ENCODE measurements around the gene AGTRAP.

AGTRAP gene

GRCh38 chr1:11707621-11708276, 28.2 kb upstream of the AGTRAP start:
- DNase-seq, result peak; percentile 67

GRCh38 chr1:11708554-11709350, 27.2 kb upstream of the AGTRAP start:
- DNase-seq, result no peak

- DNase-seq, result no peak
Measured at GRCh38 chr1:11711490-11711889, 24.4 kb upstream of the AGTRAP start.

- DNase-seq, result no peak
Measured at GRCh38 chr1:11712285-11712684, 23.7 kb upstream of the AGTRAP start.

- DNase-seq, result no peak
Measured at GRCh38 chr1:11713095-11713494, 22.8 kb upstream of the AGTRAP start.

GRCh38 chr1:11714831-11715575, 20.9 kb upstream of the AGTRAP start:
- no peak for DNase-seq

- DNase-seq, result no peak
Measured at GRCh38 chr1:11719313-11720032, 16.5 kb upstream of the AGTRAP start.

- DNase-seq, result no peak
Measured at GRCh38 chr1:11720033-11720376, 15.9 kb upstream of the AGTRAP start.

- no peak for DNase-seq
Measured at GRCh38 chr1:11720525-11720924, 15.4 kb upstream of the AGTRAP start.

GRCh38 chr1:11721311-11721710, 14.6 kb upstream of the AGTRAP start:
- DNase-seq, result no peak

GRCh38 chr1:11722538-11722937, 13.4 kb upstream of the AGTRAP start:
- DNase-seq, result no peak

GRCh38 chr1:11725616-11726015, 10.3 kb upstream of the AGTRAP start:
- DNase-seq, result no peak

- no peak for DNase-seq
Measured at GRCh38 chr1:11727119-11727518, 8.8 kb upstream of the AGTRAP start.

GRCh38 chr1:11728126-11728806, 7.7 kb upstream of the AGTRAP start:
- DNase-seq, result no peak

GRCh38 chr1:11729155-11729497, 6.8 kb upstream of the AGTRAP start:
- no peak for DNase-seq

- no peak for DNase-seq
Measured at GRCh38 chr1:11729498-11730428, 6.2 kb upstream of the AGTRAP start.

- DNase-seq, result no peak
Measured at GRCh38 chr1:11730429-11730891, 5.5 kb upstream of the AGTRAP start.

GRCh38 chr1:11731691-11732283, 4.1 kb upstream of the AGTRAP start:
- DNase-seq, result no peak

- DNase-seq, result no peak
Measured at GRCh38 chr1:11733306-11733705, 2.6 kb upstream of the AGTRAP start.

- DNase-seq, result no peak
Measured at GRCh38 chr1:11735531-11735853, 444 bp upstream of the AGTRAP start.

All from NCI-H1436 treated with DMSO at 0.1 percent for 48 hours (cell line).